GM23338 (cell line): Measurements from ENCODE around the gene PMAIP1. TPM values are rescaled to one million over a fixed set of nuclear protein-coding genes. Genes with fewer than 3 reads are reported as not detected.
"Not testable (repeated sequence)": the region's sequence is repeated elsewhere in the genome, so short reads cannot be mapped to it uniquely, and the experiment has no call there.

Source experiments
- ATAC-seq: fragments of 200-7000 bp; cut with Tn5 transposase; 3 replicates; pipeline ENCODE4 v1.9.1; 2020
- DNase-seq: peaks from one replicate; pipeline ENCODE4 v3.0.0-alpha.2; 2015; ENCODE audit warnings: low spot score
- H2AFZ ChIP-seq: fragments of 200-600 bp; sonication (generic); 2 replicates; pipeline ENCODE4 v1.8.0; 2016; ENCODE audit warnings: antibody characterized with exemption, mild to moderate bottlenecking, moderate library complexity
- H3F3A ChIP-seq: fragments of 200-600 bp; sonication (generic); replicated peaks from 2 replicates; pipeline ENCODE4 v1.8.0; 2017; ENCODE audit warnings: antibody characterized with exemption, mixed run types, low read depth
- H3K27ac ChIP-seq: fragments of 200-600 bp; sonication (generic); 2 replicates; pipeline ENCODE4 v1.6.1; 2016; ENCODE audit warnings: low read depth
- H3K27me3 ChIP-seq: fragments of 200-600 bp; sonication (generic); 2 replicates; pipeline ENCODE4 v1.8.0; 2016; ENCODE audit warnings: mild to moderate bottlenecking, mixed run types, moderate library complexity; ENCODE audit not compliant: insufficient read depth
- H3K36me3 ChIP-seq: fragments of 200-600 bp; sonication (generic); 2 replicates; pipeline ENCODE4 v1.8.0; 2016; ENCODE audit warnings: mild to moderate bottlenecking; ENCODE audit not compliant: insufficient read depth
- H3K4me1 ChIP-seq: fragments of 200-600 bp; sonication (generic); 2 replicates; pipeline ENCODE4 v1.8.0; 2016; ENCODE audit warnings: mild to moderate bottlenecking, moderate library complexity; ENCODE audit not compliant: insufficient read depth
- H3K4me2 ChIP-seq: fragments of 200-600 bp; sonication (generic); 2 replicates; pipeline ENCODE4 v1.7.1; 2017; ENCODE audit warnings: mixed run types
- H3K4me3 ChIP-seq: fragments of 200-600 bp; sonication (generic); 2 replicates; pipeline ENCODE4 v1.6.1; 2016; ENCODE audit warnings: mixed run types
- H3K79me2 ChIP-seq: fragments of 200-600 bp; sonication (generic); replicated peaks from 2 replicates; pipeline ENCODE4 v1.8.0; 2017; ENCODE audit warnings: mild to moderate bottlenecking; ENCODE audit not compliant: insufficient read depth
- H3K9me2 ChIP-seq: fragments of 200-600 bp; sonication (generic); 2 replicates; pipeline ENCODE4 v1.8.0; 2017; ENCODE audit not compliant: insufficient read depth
- H4K20me1 ChIP-seq: fragments of 200-600 bp; sonication (generic); replicated peaks from 2 replicates; pipeline ENCODE4 v1.8.0; 2017; ENCODE audit warnings: mild to moderate bottlenecking; ENCODE audit not compliant: insufficient read depth
- H3K27ac Mint-ChIP-seq: 2 replicates; pipeline ENCODE4 v1.8.0; 2020; ENCODE audit warnings: inconsistent platforms, mild to moderate bottlenecking, moderate library complexity, mixed read lengths
- H3K27me3 Mint-ChIP-seq: 3 replicates; pipeline ENCODE4 v1.8.0; 2022; ENCODE audit warnings: low read depth, mild to moderate bottlenecking, moderate library complexity, mixed read lengths, inconsistent platforms; ENCODE audit not compliant: insufficient read depth, poor library complexity
- H3K36me3 Mint-ChIP-seq: 3 replicates; pipeline ENCODE4 v1.8.0; 2021; ENCODE audit warnings: low read depth, mild to moderate bottlenecking, inconsistent platforms, moderate library complexity, mixed read lengths
- H3K4me1 Mint-ChIP-seq: 3 replicates; pipeline ENCODE4 v1.8.0; 2020; ENCODE audit warnings: mild to moderate bottlenecking, inconsistent platforms, mixed read lengths
- H3K4me3 Mint-ChIP-seq: 3 replicates; pipeline ENCODE4 v1.8.0; 2021; ENCODE audit warnings: moderate library complexity, mild to moderate bottlenecking, inconsistent platforms, mixed read lengths
- H3K9me3 Mint-ChIP-seq: 3 replicates; pipeline ENCODE4 v1.8.0; 2020; ENCODE audit warnings: moderate library complexity, mild to moderate bottlenecking, inconsistent platforms, mixed read lengths
- CREB1 ChIP-seq: fragments of 250-450 bp; sonication (Bioruptor Pico); IDR thresholded peaks from 2 replicates; pipeline ENCODE4 v1.5.0; 2020; ENCODE audit warnings: low read depth, mild to moderate bottlenecking, moderate library complexity
- EZH2phosphoT487 ChIP-seq: fragments of 200-600 bp; sonication (generic); IDR thresholded peaks from one replicate; pipeline ENCODE4 v1.8.1; 2018; ENCODE audit warnings: antibody characterized with exemption; ENCODE audit not compliant: unreplicated experiment
- JUNB ChIP-seq: IDR thresholded peaks from one replicate; pipeline ENCODE4 v1.6.1; 2016; ENCODE audit warnings: antibody characterized with exemption; ENCODE audit not compliant: unreplicated experiment
- NANOG ChIP-seq: IDR thresholded peaks from 2 replicates; pipeline ENCODE4 v1.6.1; 2016; ENCODE audit warnings: antibody characterized with exemption, borderline replicate concordance
- POLR2AphosphoS5 ChIP-seq: IDR thresholded peaks from 2 replicates; pipeline ENCODE4 v1.6.1; 2016; ENCODE audit warnings: antibody characterized with exemption, low read depth
- STAT1 ChIP-seq: IDR thresholded peaks from one replicate; pipeline ENCODE4 v1.6.1; 2016; ENCODE audit warnings: antibody characterized with exemption; ENCODE audit not compliant: unreplicated experiment
- ZNF114 ChIP-seq: fragments of 250-450 bp; sonication (Bioruptor Pico); IDR thresholded peaks from 2 replicates; pipeline ENCODE4 v1.5.0; 2020; ENCODE audit warnings: mild to moderate bottlenecking, moderate library complexity
- ZNF331 ChIP-seq: fragments of 250-450 bp; sonication (Bioruptor Pico); IDR thresholded peaks from 2 replicates; pipeline ENCODE4 v1.5.0; 2020; ENCODE audit warnings: low read depth, mild to moderate bottlenecking, moderate library complexity
- polyA plus RNA-seq: library from polyadenylated mRNA; unstranded; fragments of >200 nt; fragmentation: Nextera tagmentation; extraction: Ambion mirVana; gene quantifications from 2 replicates; pipeline ENCODE4 v1.2.1, GENCODE V29; 2016
- total RNA-seq: library from RNA; depleted of rRNA; stranded (reverse); fragments of >200 nt; shearing (Covaris generic); gene quantifications from 2 replicates; pipeline ENCODE4 v1.2.3, GENCODE V29; 2014
- TF ChIP-seq, protein P1 (sequence below): IDR thresholded peaks from 2 replicates; pipeline ENCODE4 v1.6.1; 2016; ENCODE audit warnings: antibody characterized with exemption
- TF ChIP-seq, protein P2 (sequence below), 2 experiments: fragments of 200-600 bp in 1 of 2; sonication (generic) in 1 of 2; conservative IDR thresholded peaks; 2 replicates each; pipeline versions ENCODE4 v1.5.1 to v1.6.1; 2016 to 2017; ENCODE audit warnings: antibody characterized with exemption in 2 of 2, low read depth in 2 of 2, mild to moderate bottlenecking in 2 of 2, moderate library complexity in 1 of 2
- TF ChIP-seq, protein P3 (sequence below): IDR thresholded peaks from one replicate; pipeline ENCODE4 v1.6.1; 2018; ENCODE audit warnings: antibody characterized with exemption; ENCODE audit not compliant: unreplicated experiment

Gene PMAIP1
- total and polyA plus RNA-seq, 2 experiments from 2014 or later, result 156 to 296 TPM

DNA sequence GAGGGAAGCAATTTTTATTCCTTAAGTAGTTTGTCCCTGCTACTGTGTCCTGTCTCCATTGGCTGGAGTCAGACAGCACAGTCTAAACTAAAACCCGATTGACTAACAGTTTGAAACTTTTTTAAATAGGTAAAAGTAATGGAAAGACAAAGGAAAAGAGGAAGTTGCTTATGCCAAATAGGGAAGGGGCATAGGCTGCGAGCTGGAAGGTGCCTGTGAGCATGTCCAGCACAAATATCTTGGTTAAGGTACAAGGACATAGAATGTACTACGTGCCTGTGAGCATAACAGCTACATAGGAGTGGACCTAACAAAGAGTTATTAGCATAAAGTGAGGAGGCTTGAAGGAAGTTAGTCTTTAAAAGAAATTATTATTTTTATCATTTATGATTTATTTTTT lies 13.4 kb upstream of the PMAIP1 start:
- H3K4me3 Mint-ChIP-seq, result not testable (repeated sequence)

DNA sequence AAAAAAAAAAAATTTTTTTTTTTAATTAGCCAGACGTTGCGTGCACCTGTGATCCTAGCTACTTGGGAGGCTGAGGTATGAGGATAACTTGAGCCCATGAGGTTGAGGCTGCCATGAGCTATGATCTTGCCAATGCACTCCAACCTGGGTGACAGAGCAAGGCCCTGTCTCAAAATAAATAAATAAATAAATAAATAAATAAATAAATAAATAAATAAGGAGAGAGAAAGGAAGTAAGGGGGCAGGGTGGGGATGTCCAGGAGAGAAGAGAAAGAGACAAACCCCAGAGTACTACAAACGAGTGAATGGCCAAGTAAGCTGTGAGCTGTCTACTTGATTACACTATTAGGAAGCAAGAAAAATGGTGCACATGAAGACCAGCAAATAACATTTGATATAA lies 7.7 kb upstream of the PMAIP1 start:
- Histone ChIP-seq H3K9me2 (no peaks in the 10 kb centered on the region), H2AFZ (no peak overlapping the region; the same call in 1 of the 2 replicates), H4K20me1 (no peaks in the 10 kb centered on the region), H3K4me2 (no peak overlapping the region), H3K36me3 (no peaks in the 10 kb centered on the region), H3K4me3 (no peak overlapping the region), H3K79me2 (no peaks in the 10 kb centered on the region), H3K4me1 (peaks cover 10% of the 10 kb centered on the region), H3K27ac (no peak overlapping the region), H3K27me3 (no peaks in the 10 kb centered on the region), H3F3A (no peaks in the 10 kb centered on the region)
- ATAC-seq, result no peak
- no peaks in the 10 kb centered on the region; the same call in 2 of the 3 replicates for H3K9me3 Mint-ChIP-seq
- H3K4me3 Mint-ChIP-seq, result no peak overlapping the region
- TF ChIP-seq, protein P1, sequence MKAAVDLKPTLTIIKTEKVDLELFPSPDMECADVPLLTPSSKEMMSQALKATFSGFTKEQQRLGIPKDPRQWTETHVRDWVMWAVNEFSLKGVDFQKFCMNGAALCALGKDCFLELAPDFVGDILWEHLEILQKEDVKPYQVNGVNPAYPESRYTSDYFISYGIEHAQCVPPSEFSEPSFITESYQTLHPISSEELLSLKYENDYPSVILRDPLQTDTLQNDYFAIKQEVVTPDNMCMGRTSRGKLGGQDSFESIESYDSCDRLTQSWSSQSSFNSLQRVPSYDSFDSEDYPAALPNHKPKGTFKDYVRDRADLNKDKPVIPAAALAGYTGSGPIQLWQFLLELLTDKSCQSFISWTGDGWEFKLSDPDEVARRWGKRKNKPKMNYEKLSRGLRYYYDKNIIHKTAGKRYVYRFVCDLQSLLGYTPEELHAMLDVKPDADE, result no peak
- TF ChIP-seq, protein P2, sequence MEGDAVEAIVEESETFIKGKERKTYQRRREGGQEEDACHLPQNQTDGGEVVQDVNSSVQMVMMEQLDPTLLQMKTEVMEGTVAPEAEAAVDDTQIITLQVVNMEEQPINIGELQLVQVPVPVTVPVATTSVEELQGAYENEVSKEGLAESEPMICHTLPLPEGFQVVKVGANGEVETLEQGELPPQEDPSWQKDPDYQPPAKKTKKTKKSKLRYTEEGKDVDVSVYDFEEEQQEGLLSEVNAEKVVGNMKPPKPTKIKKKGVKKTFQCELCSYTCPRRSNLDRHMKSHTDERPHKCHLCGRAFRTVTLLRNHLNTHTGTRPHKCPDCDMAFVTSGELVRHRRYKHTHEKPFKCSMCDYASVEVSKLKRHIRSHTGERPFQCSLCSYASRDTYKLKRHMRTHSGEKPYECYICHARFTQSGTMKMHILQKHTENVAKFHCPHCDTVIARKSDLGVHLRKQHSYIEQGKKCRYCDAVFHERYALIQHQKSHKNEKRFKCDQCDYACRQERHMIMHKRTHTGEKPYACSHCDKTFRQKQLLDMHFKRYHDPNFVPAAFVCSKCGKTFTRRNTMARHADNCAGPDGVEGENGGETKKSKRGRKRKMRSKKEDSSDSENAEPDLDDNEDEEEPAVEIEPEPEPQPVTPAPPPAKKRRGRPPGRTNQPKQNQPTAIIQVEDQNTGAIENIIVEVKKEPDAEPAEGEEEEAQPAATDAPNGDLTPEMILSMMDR (conservative IDR thresholded peaks at IDR 0.05; ENCODE audit: low read depth in 2 of 2), result no peak
- TF ChIP-seq JUNB (no peak), STAT1 (no peak), POLR2AphosphoS5 (no peak), EZH2phosphoT487 (no peak), ZNF114 (CRISPR knock-in tag) (no peak), CREB1 (CRISPR knock-in tag) (no peak), NANOG (no peak), ZNF331 (CRISPR knock-in tag) (no peak)
- TF ChIP-seq, protein P3, sequence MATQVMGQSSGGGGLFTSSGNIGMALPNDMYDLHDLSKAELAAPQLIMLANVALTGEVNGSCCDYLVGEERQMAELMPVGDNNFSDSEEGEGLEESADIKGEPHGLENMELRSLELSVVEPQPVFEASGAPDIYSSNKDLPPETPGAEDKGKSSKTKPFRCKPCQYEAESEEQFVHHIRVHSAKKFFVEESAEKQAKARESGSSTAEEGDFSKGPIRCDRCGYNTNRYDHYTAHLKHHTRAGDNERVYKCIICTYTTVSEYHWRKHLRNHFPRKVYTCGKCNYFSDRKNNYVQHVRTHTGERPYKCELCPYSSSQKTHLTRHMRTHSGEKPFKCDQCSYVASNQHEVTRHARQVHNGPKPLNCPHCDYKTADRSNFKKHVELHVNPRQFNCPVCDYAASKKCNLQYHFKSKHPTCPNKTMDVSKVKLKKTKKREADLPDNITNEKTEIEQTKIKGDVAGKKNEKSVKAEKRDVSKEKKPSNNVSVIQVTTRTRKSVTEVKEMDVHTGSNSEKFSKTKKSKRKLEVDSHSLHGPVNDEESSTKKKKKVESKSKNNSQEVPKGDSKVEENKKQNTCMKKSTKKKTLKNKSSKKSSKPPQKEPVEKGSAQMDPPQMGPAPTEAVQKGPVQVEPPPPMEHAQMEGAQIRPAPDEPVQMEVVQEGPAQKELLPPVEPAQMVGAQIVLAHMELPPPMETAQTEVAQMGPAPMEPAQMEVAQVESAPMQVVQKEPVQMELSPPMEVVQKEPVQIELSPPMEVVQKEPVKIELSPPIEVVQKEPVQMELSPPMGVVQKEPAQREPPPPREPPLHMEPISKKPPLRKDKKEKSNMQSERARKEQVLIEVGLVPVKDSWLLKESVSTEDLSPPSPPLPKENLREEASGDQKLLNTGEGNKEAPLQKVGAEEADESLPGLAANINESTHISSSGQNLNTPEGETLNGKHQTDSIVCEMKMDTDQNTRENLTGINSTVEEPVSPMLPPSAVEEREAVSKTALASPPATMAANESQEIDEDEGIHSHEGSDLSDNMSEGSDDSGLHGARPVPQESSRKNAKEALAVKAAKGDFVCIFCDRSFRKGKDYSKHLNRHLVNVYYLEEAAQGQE, result no peak
- no peaks in the 10 kb centered on the region for H3K36me3 Mint-ChIP-seq
- peaks cover 10% of the 10 kb centered on the region for H3K4me1 Mint-ChIP-seq
- no peak for DNase-seq
- no peak overlapping the region for H3K27ac Mint-ChIP-seq
- peaks cover 3% of the 10 kb centered on the region for H3K27me3 Mint-ChIP-seq

More for the DNA sequence above, 13.4 kb upstream of the PMAIP1 start:
- not testable (repeated sequence) for H3K36me3 ChIP-seq, H3K27me3 ChIP-seq, H3K36me3 Mint-ChIP-seq, H3F3A ChIP-seq, H3K27me3 Mint-ChIP-seq, H3K9me2 ChIP-seq, H2AFZ ChIP-seq, H4K20me1 ChIP-seq, H3K4me3 ChIP-seq, H3K4me2 ChIP-seq, H3K27ac Mint-ChIP-seq, H3K79me2 ChIP-seq, H3K9me3 Mint-ChIP-seq, ATAC-seq, DNase-seq, H3K27ac ChIP-seq
- H3K4me1 Mint-ChIP-seq, result peaks cover 12% of the 10 kb centered on the region
- peaks cover 12% of the 10 kb centered on the region for H3K4me1 ChIP-seq
